IgD-negative memory B cell (primary cell): Measurements from ENCODE around the gene SLC19A1. TPM values are rescaled to one million over a fixed set of nuclear protein-coding genes. Genes with fewer than 3 reads are reported as not detected.

Experiments used
- H3K27ac Mint-ChIP-seq, 3 donors: one replicate each; pipeline ENCODE4 v1.8.0; 2020 to 2022; ENCODE audit warnings: mild to moderate bottlenecking in 3 of 3, mixed read lengths in 3 of 3, moderate library complexity in 1 of 3
- H3K27me3 Mint-ChIP-seq: one replicate; pipeline ENCODE4 v1.8.0; 2021; ENCODE audit warnings: mixed read lengths
- H3K36me3 Mint-ChIP-seq: one replicate; pipeline ENCODE4 v1.8.0; 2020; ENCODE audit warnings: mild to moderate bottlenecking, mixed read lengths
- H3K4me1 Mint-ChIP-seq, 3 donors: one replicate each; pipeline ENCODE4 v1.8.0; 2020 to 2022; ENCODE audit warnings: mixed read lengths in 3 of 3, mild to moderate bottlenecking in 1 of 3
- H3K4me3 Mint-ChIP-seq, 4 donors: one replicate each; pipeline ENCODE4 v1.8.0; 2020 to 2022; ENCODE audit warnings: mild to moderate bottlenecking in 4 of 4, mixed read lengths in 4 of 4, moderate library complexity in 3 of 4
- H3K9me3 Mint-ChIP-seq, 3 donors: one replicate each; pipeline ENCODE4 v1.8.0; 2020 to 2021; ENCODE audit warnings: mixed read lengths in 3 of 3, mild to moderate bottlenecking in 1 of 3
- polyA plus RNA-seq: library from polyadenylated mRNA; unstranded; fragments of 300-500 nt; fragmentation: Illumina TruSeq; gene quantifications from one replicate; pipeline ENCODE4 v1.2.3, GENCODE V29; 2021

SLC19A1 gene
- 15.2 TPM for polyA plus RNA-seq

DNA sequence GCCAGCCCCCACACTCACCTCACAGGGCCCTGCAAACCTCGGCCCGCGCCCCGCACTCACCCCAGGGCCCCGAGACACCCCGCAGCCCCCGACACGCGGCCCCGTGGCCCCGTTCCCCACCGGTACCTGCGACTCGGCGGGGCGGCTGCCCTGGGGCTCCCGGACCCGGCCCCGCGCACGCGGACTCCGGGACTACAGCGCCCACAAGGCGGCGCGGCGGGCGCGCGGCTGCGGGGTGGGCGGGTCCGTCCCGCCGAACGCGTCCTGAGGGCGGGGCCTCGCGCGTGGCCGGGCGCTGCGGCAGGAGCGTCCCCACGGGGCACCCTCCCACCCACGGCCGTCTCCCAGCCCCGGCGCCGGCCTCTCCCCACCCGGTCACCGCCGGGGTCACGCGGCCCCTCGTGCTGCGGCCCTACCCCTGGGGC, at the start of gene SLC19A1:
SLC19A1 (minus strand) TSS at position 199 of the 425 bp plus-strand sequence. CDS start 4,481 bp downstream, outside the sequence.
- no peaks in the 10 kb centered on the region for H3K36me3 Mint-ChIP-seq
- H3K9me3 Mint-ChIP-seq: no peaks in the 10 kb centered on the region
- H3K4me1 Mint-ChIP-seq: peaks cover 4 to 9% (median 7%) of the 10 kb centered on the region in 3 donors
- H3K27me3 Mint-ChIP-seq: no peaks in the 10 kb centered on the region
- peak within 1 kb of the TSS in 1 of 3 donors; percentile 81 for H3K27ac Mint-ChIP-seq
- H3K4me3 Mint-ChIP-seq: peak within 1 kb of the TSS; percentile 71 to 92 (median 84)

GRCh38 chr21:45591619-45592207, 49.5 kb upstream of the SLC19A1 start:
- Mint-ChIP-seq H3K36me3 (peaks cover 3% of the 10 kb centered on the region), H3K27me3 (peaks cover 9% of the 10 kb centered on the region), H3K27ac (no peak overlapping the region), H3K4me3 (no peak overlapping the region), H3K4me1 (peaks cover 4 to 16% (median 6%) of the 10 kb centered on the region in 3 donors), H3K9me3 (peaks cover 3 to 13% (median 7%) of the 10 kb centered on the region in 3 donors)

GRCh38 chr21:45590726-45591618, 48.7 kb upstream of the SLC19A1 start:
- H3K36me3 Mint-ChIP-seq: peaks cover 3% of the 10 kb centered on the region

GRCh38 chr21:45590246-45590725, 48.0 kb upstream of the SLC19A1 start:
- no peak overlapping the region for H3K27ac Mint-ChIP-seq
- peaks cover 10% of the 10 kb centered on the region for H3K27me3 Mint-ChIP-seq

More at GRCh38 chr21:45590726-45591618, 48.7 kb upstream of the SLC19A1 start:
- Mint-ChIP-seq H3K27me3 (peaks cover 10% of the 10 kb centered on the region), H3K9me3 (peaks cover 5 to 20% (median 13%) of the 10 kb centered on the region in 3 donors), H3K27ac (no peak overlapping the region), H3K4me3 (no peak overlapping the region), H3K4me1 (peaks cover 3 to 13% (median 4%) of the 10 kb centered on the region in 3 donors)

DNA sequence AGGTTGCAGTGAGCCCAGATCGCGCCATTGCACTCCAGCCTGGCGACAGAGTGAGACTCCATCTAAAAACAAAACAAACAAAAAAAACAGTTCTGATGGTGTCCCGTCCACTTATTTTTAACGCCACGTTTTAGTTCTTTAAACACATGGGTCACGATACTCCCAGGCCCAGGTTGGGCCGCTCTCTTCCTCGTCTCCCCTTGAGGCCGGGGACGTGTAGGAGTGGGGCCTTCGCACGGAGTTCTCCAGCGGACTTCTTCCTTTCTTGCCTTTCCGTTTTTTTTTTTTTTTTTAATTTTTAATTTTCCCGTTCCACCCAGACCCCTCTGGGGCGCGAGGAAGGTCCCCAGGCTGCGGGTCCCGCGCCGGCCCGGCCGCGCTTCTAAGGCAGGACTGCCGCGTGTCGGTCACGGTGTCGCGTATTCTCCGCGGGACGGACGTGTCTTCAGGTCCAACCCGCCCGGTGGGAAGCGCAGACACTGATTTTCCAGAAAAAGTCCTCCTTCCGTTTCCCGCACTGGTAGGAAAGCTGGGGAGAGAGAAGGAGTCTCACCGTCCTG, 47.5 kb upstream of the SLC19A1 start:
- Mint-ChIP-seq H3K27me3 (peaks cover 10% of the 10 kb centered on the region), H3K36me3 (peaks cover 3% of the 10 kb centered on the region), H3K9me3 (peaks cover 7 to 22% (median 19%) of the 10 kb centered on the region in 3 donors), H3K4me1 (peaks cover 3 to 11% (median 4%) of the 10 kb centered on the region in 3 donors), H3K4me3 (no peak overlapping the region), H3K27ac (no peak overlapping the region)

More at GRCh38 chr21:45590246-45590725, 48.0 kb upstream of the SLC19A1 start:
- peaks cover 3% of the 10 kb centered on the region for H3K36me3 Mint-ChIP-seq
- H3K4me1 Mint-ChIP-seq: peaks cover 3 to 13% (median 4%) of the 10 kb centered on the region in 3 donors
- peaks cover 7 to 22% (median 14%) of the 10 kb centered on the region in 3 donors for H3K9me3 Mint-ChIP-seq
- no peak overlapping the region for H3K4me3 Mint-ChIP-seq

- Mint-ChIP-seq H3K9me3 (peaks cover 7 to 23% (median 22%) of the 10 kb centered on the region in 3 donors), H3K27ac (peak overlapping the region in 1 of 3 donors; percentile 19), H3K4me3 (peak overlapping the region in 1 of 4 donors; percentile 7), H3K36me3 (peaks cover 3% of the 10 kb centered on the region), H3K4me1 (peaks cover under 1 to 8% (median 3%) of the 10 kb centered on the region in 3 donors), H3K27me3 (peaks cover 11% of the 10 kb centered on the region)
Measured at GRCh38 chr21:45588871-45589491, 46.7 kb upstream of the SLC19A1 start.

- H3K9me3 Mint-ChIP-seq: peaks cover 4 to 24% (median 22%) of the 10 kb centered on the region in 3 donors
- no peak overlapping the region for H3K4me3 Mint-ChIP-seq
- H3K27me3 Mint-ChIP-seq: peaks cover 11% of the 10 kb centered on the region
- peaks cover 3% of the 10 kb centered on the region for H3K36me3 Mint-ChIP-seq
- no peak overlapping the region for H3K27ac Mint-ChIP-seq
- H3K4me1 Mint-ChIP-seq: peaks cover 0 to 5% (median 3%) of the 10 kb centered on the region in 3 donors
Measured at GRCh38 chr21:45588086-45588825, 46.0 kb upstream of the SLC19A1 start.

DNA sequence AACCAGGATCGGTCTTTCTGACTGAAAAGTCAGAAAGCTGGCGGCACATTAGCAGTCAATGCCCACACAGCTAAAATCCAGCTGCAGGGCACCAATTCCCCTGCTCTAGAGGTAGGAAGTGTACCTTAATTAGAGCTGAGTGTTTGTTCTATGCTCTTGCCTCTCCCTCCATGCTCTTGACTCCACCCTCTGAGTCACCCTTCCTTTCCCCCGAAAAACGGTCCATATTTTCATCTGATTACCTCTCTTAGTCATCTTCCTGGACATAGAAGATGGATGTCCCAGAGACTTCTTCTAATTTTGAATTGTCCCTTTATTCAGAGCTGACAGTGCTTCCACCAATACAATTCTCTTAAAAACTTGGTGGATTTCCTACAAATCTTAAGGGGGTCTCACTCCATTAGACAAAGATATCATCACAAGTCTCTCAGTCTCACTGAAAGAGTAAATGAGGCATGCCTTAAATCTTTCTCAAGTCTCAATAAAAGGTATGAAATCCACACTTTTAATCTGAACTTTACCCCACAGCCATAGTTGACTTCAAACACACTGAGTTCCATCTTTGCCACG, 44.1 kb upstream of the SLC19A1 start:
- H3K36me3 Mint-ChIP-seq: peaks cover 3% of the 10 kb centered on the region
- no peaks in the 10 kb centered on the region for H3K4me1 Mint-ChIP-seq
- peak overlapping the region in 1 of 4 donors; percentile 20 for H3K4me3 Mint-ChIP-seq
- peaks cover 9 to 35% (median 25%) of the 10 kb centered on the region in 3 donors for H3K9me3 Mint-ChIP-seq
- peaks cover 13% of the 10 kb centered on the region for H3K27me3 Mint-ChIP-seq
- H3K27ac Mint-ChIP-seq: no peak overlapping the region

DNA sequence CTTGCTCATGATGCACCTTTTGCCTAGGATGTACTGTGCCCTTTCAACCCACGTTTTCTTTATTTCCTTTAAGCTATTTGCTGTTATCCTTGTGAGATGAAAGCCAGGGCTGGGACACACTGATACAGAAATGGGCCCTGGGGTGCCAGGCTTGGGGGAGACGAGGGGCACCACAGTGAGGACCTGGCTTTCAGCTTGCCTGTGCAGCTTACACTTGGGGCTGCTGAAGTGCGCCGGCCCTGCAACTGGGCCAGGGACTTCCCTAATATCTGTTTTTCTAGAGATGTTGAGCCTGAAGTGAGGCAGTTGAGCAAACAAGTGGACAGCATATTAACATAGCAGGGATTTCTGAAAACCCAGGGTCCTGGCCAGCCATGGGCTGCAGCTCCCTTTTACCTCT, 42.5 kb upstream of the SLC19A1 start:
- H3K27me3 Mint-ChIP-seq: peaks cover 13% of the 10 kb centered on the region
- H3K4me1 Mint-ChIP-seq: no peaks in the 10 kb centered on the region
- H3K27ac Mint-ChIP-seq: no peak overlapping the region
- H3K4me3 Mint-ChIP-seq: peak overlapping the region in 1 of 4 donors; percentile 3
- H3K36me3 Mint-ChIP-seq: peaks cover 3% of the 10 kb centered on the region
- H3K9me3 Mint-ChIP-seq: peaks cover 9 to 35% (median 25%) of the 10 kb centered on the region in 3 donors

DNA sequence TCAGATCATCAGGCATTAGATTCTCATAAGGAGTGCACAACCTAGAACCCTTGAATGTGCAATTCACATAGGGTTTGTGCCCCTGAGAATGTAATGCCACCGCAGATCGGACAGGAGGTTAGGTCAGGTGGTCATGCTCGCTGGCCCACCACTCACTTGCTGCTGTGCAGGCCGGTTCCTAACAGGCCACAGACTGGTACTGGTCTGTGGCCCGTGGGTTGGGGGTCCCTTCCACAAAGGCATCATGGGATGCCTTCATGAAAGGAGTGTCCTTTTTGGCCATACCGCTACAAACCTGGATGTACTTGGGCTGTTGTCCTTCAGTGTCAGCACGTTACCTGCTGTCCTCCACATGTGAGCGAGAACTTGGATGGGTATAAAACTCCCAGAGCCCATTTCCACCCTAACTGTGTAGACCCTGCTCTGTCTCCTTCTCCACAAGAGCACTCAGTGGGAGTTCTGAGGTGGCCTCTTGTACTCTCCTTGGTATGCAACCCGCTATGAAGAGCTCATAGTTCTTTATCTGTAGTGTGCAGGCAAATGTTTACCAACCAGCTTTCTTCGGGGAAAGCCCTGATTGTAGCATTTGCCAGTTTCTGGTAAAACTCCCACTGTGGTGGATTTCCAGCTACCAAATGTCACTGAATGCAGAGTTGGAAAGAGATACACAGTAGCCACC, 41.7 kb upstream of the SLC19A1 start:
- H3K4me3 Mint-ChIP-seq: no peak overlapping the region
- peaks cover 12% of the 10 kb centered on the region for H3K27me3 Mint-ChIP-seq
- no peaks in the 10 kb centered on the region for H3K4me1 Mint-ChIP-seq
- no peak overlapping the region for H3K27ac Mint-ChIP-seq
- peaks cover 3% of the 10 kb centered on the region for H3K36me3 Mint-ChIP-seq
- H3K9me3 Mint-ChIP-seq: peaks cover 9 to 35% (median 24%) of the 10 kb centered on the region in 3 donors

DNA sequence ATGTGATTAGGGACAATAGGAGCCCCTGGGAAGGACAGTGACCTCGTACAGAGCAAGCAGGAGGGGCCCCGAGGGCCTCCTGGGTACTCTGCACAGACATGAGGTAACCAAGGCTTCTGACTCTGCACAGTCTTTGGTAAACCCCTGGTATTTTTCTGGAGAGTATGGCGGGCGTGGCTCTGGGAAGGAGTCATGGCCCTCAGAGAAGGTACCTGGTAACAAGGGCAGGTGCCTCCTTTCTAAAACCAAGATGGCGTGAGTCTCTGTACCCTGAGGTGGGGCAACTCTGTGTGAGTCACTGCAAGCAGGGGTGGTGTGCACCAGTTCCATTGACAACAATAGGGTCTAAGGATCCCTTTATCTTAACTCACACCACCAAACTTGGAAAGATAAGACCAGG, 39.9 kb upstream of the SLC19A1 start:
- H3K4me1 Mint-ChIP-seq: no peaks in the 10 kb centered on the region
- peaks cover 3% of the 10 kb centered on the region for H3K36me3 Mint-ChIP-seq

GRCh38 chr21:45581322-45581712, 39.1 kb upstream of the SLC19A1 start:
- Mint-ChIP-seq H3K27ac (no peak overlapping the region), H3K4me3 (no peak overlapping the region), H3K4me1 (no peaks in the 10 kb centered on the region), H3K9me3 (peaks cover 8 to 26% (median 8%) of the 10 kb centered on the region in 3 donors), H3K36me3 (no peaks in the 10 kb centered on the region), H3K27me3 (peaks cover 5% of the 10 kb centered on the region)

More for the DNA sequence above, 39.9 kb upstream of the SLC19A1 start:
- Mint-ChIP-seq H3K9me3 (peaks cover 9 to 31% (median 16%) of the 10 kb centered on the region in 3 donors), H3K4me3 (no peak overlapping the region), H3K27me3 (peaks cover 6% of the 10 kb centered on the region), H3K27ac (no peak overlapping the region)
